Measurements from ENCODE around the gene STRAP.

DNA sequence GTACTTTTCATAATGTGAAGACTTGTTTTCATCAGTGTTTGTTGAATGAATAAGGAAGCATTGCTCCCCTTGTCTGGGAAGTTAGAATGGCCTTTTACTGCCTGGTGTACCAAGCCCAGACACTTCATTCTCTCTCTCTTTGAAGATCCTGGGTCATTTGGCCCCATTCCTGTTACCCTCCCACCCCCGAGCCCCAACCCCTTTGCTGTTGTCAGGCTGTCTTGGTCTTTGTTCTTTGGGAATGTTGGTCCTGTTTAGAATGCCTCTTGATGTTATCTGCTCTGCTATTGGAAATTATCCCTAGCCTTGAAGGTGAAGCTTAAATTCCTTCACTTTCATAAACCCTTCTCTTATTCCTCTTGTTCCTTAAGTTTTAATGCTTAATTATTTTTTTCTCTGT is 42.8 kb downstream of the STRAP start:
- TF ChIP-seq NFIC (IDR thresholded peaks at IDR 0.05; ENCODE audit: borderline replicate concordance) (no peak), RFX5 (IDR thresholded peaks at IDR 0.05; ENCODE audit: low read length) (no peak), MEF2A (IDR thresholded peaks at IDR 0.05; ENCODE audit: borderline replicate concordance, low read depth) (no peak), EP300 (IDR thresholded peaks at IDR 0.05; ENCODE audit: borderline replicate concordance in 1 of 2, low read depth in 1 of 2, low read length in 1 of 2) (no peak), TCF12 (IDR thresholded peaks at IDR 0.05) (no peak), RAD21 (IDR thresholded peaks at IDR 0.05; ENCODE audit: low read length) (no peak), ELF1 (IDR thresholded peaks at IDR 0.05) (no peak), YY1 (IDR thresholded peaks at IDR 0.05; ENCODE audit: low read depth) (no peak)
- TF ChIP-seq, protein P1, sequence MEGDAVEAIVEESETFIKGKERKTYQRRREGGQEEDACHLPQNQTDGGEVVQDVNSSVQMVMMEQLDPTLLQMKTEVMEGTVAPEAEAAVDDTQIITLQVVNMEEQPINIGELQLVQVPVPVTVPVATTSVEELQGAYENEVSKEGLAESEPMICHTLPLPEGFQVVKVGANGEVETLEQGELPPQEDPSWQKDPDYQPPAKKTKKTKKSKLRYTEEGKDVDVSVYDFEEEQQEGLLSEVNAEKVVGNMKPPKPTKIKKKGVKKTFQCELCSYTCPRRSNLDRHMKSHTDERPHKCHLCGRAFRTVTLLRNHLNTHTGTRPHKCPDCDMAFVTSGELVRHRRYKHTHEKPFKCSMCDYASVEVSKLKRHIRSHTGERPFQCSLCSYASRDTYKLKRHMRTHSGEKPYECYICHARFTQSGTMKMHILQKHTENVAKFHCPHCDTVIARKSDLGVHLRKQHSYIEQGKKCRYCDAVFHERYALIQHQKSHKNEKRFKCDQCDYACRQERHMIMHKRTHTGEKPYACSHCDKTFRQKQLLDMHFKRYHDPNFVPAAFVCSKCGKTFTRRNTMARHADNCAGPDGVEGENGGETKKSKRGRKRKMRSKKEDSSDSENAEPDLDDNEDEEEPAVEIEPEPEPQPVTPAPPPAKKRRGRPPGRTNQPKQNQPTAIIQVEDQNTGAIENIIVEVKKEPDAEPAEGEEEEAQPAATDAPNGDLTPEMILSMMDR (IDR thresholded peaks at IDR 0.05): no peak

Data from SK-N-SH (cell line).